Hematopoietic multipotent progenitor cell treated with erythropoietin and hydrocortisone succinate and interleukin-3 and kit ligand, for 6 days (in vitro differentiated cells): ENCODE results near the gene MBTPS1.

Source experiments
- DNase-seq: peaks from one replicate; pipeline ENCODE4 v3.0.0-alpha.2; 2015

Gene MBTPS1

DNA sequence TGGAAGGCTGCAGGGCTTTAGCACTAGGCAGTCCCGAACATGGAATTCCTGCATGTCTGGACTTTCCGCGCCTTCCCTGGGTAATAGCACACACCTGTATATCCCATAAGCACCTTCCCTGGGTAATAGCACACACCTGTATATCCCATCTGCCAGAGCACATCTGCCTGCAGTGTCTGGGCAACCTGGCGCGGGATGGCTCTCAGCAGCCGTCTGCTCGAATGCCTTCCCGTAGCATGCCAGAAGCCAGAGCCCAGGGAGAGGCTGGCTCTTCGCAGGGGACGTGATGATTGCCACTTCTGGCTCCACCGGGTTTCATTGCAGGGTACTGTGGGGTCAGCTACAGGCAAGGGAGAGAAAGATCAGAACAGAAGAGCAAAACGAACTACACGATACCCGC lies 21.3 kb downstream of the MBTPS1 start:
- DNase-seq, result no peak

- DNase-seq, result no peak
Measured at GRCh38 chr16:84093879-84094270, 22.9 kb downstream of the MBTPS1 start.

DNA sequence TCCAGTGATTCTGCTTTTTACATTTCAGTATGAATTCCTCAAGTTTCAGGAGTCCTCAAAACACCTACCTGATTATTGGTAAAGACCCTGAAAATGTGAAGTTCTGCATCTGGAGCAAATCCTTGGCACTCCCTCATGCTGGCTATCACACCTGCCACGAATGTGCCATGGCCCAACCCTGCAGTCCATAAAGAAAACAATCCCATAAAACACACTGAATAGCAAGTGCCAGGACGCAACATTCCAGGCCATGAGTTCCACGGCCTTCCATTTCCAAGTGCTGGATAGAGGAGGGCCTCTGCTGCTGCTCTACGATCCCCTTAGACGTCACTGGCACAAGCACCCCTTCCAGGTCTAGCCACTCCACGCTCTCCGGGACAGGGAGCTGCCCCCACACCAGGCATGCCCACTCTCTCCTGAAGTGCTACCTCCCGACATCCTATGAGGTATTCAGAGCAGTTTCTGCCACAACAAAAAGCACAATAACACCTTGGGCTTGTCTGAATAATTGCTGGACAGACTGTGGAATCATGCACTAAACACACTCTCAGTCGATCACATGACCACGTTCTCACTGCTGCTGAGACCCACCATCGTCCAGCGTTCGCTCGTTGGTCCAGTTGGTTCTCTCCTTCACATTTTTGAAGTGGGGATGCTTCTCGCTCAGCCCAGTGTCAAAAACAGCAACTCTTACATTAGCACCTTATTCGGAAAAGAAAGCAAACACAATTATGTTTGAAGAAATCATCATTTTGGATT lies 23.4 kb downstream of the MBTPS1 start:
- no peak for DNase-seq

GRCh38 chr16:84091460-84091859 lies 25.3 kb downstream of the MBTPS1 start:
- DNase-seq, result no peak

GRCh38 chr16:84090211-84090610 lies 26.5 kb downstream of the MBTPS1 start:
- no peak for DNase-seq

- peak; percentile 75 for DNase-seq
Measured at GRCh38 chr16:84088695-84089395, 27.9 kb downstream of the MBTPS1 start.

DNA sequence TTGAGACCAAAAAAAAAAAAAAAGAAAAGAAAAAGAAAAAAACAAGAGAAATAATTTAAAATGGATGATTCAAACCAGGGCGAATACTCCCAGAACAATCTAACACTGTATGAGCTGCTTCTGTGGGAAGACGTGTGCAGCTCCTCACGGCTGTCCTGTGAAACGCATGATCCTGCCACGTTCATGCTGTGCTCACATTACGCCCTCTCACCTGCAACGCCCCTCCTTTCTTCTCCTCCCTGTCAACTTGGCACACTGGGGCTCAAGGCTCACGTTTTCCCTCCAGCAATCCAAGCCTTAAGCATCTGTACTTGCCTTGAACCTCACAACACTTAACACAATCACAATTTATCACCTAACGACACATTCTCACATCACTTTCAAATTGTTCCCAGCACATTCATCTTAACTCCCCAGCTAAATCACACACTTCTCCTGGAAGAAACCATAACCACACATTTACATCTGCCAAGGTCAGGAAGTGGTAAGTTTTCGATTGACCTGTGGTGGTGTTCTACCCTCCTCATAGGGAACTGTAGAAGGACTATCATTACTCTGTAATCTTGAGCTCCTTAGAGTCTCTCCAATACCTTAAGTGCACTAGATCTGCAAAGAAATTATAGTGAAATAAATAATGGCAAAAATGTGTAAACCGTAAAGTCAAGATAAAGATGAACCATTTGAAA lies 29.1 kb downstream of the MBTPS1 start:
- DNase-seq, result peak; percentile 31

- no peak for DNase-seq
Measured at GRCh38 chr16:84087001-84087400, 29.7 kb downstream of the MBTPS1 start.

- DNase-seq, result no peak
Measured at GRCh38 chr16:84086341-84086740, 30.4 kb downstream of the MBTPS1 start.

GRCh38 chr16:84085773-84086172 lies 31.0 kb downstream of the MBTPS1 start:
- DNase-seq, result peak; percentile 68

DNA sequence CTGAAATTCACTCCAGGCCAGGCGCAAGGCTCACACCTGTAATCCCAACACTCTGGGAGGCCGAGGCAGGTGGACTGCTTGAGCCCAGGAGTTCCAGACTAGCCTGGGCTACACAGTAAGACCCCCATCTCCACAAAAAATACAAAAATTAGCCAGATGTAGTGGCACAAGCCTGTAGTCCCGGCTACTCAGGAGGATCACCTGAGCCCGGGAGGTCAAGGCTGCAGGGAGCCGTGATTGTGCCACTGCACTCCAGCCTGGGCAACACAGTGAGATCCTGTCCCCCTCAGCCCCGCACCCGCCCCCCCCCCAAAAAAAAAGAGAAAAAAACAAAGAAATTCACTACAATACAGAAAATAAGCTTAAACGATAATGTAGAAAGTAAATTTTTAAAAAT lies 31.5 kb downstream of the MBTPS1 start:
- no peak for DNase-seq

GRCh38 chr16:84084570-84085270 lies 32.0 kb downstream of the MBTPS1 start:
- peak; percentile 87 for DNase-seq

GRCh38 chr16:84082835-84083569 lies 33.7 kb downstream of the MBTPS1 start:
- DNase-seq, result no peak

- DNase-seq, result no peak
Measured at GRCh38 chr16:84082110-84082509, 34.6 kb downstream of the MBTPS1 start.

DNA sequence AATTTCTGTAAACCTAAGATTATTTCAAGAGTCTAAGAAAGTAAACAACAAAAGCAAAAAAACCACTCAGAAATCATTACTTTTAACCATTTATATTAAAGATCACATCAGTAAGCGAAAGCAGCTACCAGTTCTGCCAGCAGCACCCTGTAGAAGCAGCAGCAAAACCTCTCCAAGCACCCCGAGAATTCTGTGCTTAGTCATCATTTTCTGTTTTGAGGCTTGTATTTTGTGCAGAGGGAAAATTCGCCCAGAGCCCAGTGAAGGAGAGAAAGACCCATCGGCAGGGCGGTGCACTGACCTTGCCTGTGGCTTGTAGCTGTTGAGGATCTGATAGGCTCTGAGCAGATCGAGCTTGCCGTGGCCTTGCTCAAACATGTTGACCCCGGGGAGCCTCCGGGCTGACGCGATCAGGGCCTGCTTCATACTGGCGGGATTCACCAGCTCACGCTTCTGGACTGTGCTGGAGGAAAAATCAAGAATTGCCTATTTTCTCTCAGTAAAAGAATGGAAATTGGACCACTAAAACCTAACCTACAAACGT lies 35.2 kb downstream of the MBTPS1 start:
- no peak for DNase-seq

GRCh38 chr16:84080813-84081212 lies 35.9 kb downstream of the MBTPS1 start:
- DNase-seq, result no peak

GRCh38 chr16:84080378-84080777 lies 36.4 kb downstream of the MBTPS1 start:
- no peak for DNase-seq

GRCh38 chr16:84079664-84080063 lies 37.1 kb downstream of the MBTPS1 start:
- DNase-seq, result no peak

DNA sequence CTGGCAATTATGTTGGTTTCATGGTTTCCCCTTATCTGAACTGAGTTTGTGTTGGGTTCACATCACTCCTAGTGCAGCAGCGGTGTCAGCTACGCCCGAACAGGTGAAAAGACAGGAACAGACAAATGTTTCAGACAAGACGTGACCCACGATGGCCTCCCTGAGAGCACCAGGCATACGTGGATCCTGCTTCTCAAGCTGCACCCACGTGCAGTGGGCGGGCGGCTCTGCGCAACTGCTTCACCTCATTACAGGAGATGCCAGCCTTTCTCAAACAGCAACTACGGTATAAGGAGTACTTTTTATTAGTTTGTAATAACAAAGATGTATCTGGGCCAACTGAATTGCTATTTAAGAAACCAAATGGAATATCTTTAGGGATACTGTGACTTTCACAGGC lies 41.4 kb downstream of the MBTPS1 start:
- DNase-seq, result no peak

- no peak for DNase-seq
Measured at GRCh38 chr16:84074721-84075120, 42.0 kb downstream of the MBTPS1 start.

GRCh38 chr16:84072014-84072413 lies 44.7 kb downstream of the MBTPS1 start:
- DNase-seq, result no peak

DNA sequence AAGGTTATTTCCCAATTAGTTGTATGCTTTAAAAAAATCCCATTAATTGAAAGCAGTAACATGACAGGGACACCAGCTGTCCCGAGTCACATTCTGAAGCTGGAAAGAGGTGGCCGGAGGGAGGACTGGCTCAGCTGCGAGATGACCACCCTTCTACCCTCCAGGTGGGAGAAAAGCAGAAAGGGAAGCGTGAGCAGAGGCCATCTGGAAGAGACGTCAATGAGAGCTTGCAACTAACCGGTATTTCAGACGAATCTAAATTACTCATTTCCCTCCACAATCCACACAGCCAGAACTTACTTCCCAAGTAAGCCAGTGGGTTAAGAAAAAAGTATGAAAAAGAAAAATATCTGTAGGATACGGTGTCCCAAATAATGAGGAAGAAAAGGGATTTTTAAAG lies 45.6 kb downstream of the MBTPS1 start:
- no peak for DNase-seq
